Renal cortical epithelial cell (primary cell): ENCODE data around the gene DENND4B. TPM values are rescaled to one million over a fixed set of nuclear protein-coding genes. Genes with fewer than 3 reads are reported as not detected.

Experiments
- DNase-seq: peaks from one replicate; pipeline ENCODE4 v3.0.0-alpha.2; 2011; ENCODE audit warnings: low read depth
- total RNA-seq: library from RNA; depleted of rRNA; stranded (reverse); fragments of >200 nt; gene quantifications from 2 replicates; pipeline ENCODE4 v1.2.3, GENCODE V29; 2014

The DENND4B gene
- total RNA-seq, 1 donor from 2014 or later = 21.5 TPM

DNA sequence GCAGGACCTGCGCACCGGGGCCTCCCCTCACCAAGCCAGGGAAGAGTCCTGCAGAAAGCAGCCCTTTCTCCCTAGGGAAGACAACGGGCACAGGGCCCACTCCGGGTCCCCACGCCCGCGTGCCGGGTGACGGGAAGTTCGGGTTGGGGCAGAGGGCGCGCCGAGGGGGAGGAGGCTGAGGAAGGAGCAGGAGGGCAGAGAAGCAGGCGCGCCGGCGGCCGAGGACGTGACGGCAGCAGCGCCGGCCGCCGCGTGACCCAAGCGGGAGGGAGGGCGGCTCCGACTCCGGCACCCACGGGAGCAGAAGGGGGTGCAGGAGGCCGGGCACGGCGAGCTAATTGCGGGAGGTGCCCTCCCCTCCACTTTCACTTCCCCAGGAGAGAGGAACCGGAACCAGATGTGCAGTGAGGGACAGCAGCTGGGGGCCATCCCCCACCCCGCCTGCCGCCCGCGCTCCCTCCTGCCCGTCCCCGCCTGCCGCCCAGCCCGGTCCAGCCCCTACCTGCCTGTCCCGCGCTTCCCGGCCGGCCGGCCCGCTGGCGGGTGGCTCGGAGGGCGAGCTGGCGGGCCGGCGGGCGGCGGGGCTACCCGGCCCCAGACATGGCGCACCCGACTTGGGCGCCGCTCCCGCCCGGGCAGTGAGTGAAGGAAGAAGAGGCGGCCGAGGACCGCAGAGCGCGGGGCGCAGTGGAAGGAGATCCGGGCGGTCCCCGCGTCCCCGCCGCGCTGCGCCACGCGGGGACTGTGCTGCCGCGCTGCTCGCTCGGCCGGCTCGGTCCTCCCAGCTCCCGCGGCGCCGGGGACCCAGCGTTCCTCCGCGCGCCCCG is 510 bp downstream of the DENND4B start:
- DNase-seq = peak; percentile 20

- peak; percentile 30 for DNase-seq
Observed at GRCh38 chr1:153945131-153945794, 1.3 kb downstream of the DENND4B start.

DNA sequence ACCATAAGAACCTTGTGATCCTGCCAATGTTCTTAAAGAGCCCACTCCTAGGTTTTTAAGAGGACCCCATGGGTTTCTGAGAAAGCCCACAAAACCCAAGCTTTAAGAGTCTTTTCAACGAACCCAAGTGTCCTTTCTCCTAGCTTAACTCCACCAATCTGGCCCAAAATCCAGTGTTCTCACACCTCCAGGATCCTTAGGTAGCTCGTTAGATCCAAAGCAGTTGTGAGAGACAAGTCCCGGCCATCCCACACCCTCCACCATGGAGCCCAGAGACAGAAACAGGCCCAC is 1.7 kb downstream of the DENND4B start:
- DNase-seq = no peak

DNA sequence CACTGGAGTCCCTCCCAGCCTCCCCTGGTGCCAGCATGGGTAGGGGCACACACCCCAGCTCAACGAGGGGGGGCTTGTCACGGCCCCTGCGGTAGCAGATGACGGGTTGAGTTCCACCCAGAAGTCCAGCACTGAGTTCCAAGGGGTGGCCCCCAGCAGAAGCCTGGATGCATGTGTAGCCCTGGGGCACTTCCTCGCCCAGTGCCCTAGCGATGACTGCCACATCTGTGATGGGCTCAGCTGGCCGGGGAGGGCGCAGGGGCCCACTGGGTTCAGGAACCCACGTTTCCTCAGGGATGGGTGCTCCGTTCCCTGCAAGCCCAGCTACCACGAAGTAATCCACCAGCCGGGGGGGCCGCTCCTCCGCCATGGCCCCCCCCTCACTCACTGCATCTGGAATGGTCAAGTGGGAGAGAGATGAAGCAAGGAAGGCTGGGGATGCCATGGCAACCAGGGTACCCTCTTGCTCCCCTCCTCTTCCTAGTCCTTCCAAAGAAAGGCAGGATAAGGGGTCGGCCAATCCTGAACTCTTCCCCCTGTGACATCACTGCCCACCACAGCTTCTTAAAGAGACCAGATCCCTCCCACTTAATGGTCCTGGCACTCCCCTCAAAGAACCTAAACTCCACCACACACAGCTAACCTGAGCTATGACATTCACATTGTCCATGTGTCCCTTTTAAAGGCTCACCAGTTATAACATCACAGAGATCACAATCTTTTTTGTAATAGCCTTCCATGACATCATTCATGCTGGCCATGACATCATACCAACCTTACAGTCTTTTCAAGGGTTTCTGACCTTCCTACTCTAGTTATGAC is 2.3 kb downstream of the DENND4B start:
- no peak for DNase-seq

DNA sequence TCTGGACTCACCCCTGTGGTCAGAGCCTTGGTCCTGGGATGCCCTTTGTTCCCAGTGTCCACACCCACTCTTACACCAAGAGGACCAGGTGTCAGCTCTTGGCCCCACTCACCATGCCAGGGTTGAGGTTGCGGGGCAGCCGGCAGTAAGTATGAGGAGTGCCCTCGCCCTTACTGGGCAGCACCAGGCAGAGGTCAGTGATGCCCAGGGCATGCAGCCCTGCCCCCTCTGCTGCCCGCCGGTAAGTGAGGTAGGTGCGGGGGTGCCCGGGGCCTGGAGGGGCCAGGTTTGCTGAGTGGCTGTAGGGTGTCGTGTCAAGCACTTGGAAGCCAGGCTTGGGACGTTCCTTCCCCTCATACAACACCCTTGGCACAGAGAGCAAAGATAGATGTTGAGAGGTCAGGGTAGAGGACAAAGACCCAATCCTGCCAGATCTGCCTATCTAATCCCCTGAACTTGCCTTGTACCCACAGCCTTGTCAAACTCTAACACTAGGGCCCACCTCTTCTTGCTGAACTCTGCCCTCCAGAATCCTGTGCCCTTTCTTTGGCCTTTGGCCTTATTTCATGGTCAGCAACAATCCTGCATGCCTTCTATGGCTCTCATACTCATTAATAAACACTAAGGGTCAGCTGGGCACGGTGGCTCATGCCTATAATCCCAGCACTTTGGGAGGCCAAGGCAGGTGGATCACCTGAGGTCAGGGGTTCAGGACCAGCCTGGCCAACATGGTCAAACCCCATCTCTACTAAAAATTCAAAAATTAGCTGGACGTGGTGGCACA is 3.6 kb downstream of the DENND4B start:
- DNase-seq = no peak

- no peak for DNase-seq
Observed at GRCh38 chr1:153941826-153942725, 4.4 kb downstream of the DENND4B start.

DNA sequence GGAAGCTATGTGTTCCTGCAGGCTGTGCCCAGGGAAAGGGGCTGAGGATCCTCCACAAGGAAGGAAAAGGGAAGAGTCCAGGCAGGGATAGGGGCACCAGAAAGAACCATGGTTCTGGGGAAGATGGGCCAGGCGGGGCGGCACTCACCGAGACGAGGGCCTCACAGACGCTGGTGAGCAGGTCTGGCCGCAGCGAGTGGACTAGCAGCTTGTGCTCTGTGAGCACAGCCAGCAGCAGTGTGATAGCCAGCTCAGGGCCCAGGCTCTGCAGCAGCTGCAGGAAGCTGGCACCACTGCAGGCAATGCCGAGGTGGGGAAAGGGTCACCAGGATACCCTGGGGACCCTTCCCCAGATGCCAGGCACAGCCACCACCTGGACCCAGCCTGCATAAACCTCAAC is 5.8 kb downstream of the DENND4B start:
- DNase-seq = no peak

- DNase-seq = no peak
Observed at GRCh38 chr1:153939476-153939875, 7.0 kb downstream of the DENND4B start.

DNA sequence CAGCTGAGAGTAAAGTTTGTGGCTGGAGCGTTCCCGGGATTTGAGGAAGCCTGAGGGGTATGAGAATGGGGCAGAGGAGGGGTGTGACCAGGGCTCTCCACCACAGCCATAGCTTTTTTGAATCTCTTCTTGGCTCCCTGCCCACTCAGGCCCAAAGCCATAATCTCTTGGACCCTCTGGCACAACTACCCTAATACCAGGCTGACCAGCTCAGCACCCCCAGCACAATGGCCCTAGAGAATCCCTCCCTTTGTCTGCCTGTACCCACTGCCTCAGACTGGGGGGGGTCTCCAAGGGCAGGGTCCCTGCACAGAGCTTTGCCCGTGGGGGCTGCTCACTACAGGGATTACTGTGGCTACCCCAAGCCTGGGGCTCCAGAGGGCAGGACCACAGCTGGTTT is 7.5 kb downstream of the DENND4B start:
- no peak for DNase-seq

DNA sequence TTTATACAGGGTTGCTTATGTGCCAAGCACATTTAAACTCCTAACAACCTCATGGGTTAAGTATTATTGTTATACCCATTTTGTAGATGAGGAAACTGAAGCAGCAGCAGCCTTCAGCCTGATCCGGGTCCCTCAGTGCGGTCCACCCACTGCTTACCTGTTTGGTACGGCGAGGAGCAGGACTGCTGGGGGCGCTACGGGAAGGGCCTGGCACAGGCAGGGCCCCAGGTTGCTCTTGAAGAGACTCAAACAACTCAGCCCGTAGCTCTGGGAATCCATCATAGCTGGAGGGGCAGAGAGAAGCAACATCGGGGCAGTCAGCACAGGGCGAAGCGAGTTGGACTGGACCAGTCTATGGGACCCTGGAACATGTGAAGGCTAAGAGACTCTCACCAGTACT is 9.2 kb downstream of the DENND4B start:
- no peak for DNase-seq

DNA sequence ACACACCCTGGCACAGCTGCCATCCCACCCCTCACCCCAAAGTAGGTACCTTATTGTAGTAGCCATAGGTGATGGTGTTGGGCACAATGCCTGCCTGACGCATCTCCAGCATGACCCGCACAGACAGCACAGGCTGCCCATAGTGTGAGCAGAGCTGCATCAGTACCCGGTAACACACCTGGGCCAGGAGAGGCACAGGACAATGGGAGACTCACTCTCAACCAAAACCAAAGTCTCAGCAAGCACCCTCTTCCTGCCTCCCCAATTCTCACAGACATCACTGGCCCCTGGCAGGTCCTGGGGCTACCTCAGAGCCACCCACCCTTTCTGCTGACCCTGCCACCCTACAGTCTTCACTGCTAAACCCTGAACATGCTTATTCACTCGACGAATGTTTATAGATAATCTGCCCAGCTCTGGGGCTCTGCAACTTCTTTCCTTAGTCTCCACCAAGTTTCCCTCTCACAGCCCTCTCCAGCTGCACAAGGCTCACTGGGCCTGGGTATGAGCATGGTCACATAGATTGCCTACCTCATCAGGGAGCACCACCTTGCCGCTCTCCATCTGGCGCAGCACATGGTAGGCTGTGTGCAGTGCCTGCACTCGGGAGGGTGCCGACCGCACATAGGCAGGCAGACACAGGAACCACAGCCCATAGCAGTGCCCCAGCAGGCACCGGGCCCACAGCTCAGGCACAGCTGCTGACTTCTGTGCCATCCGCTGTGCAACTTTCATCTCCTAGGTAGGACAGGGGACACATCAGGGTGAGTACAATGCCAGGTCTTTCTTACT is 10.3 kb downstream of the DENND4B start:
- no peak for DNase-seq

GRCh38 chr1:153934746-153935145 is 11.8 kb downstream of the DENND4B start:
- DNase-seq = no peak

DNA sequence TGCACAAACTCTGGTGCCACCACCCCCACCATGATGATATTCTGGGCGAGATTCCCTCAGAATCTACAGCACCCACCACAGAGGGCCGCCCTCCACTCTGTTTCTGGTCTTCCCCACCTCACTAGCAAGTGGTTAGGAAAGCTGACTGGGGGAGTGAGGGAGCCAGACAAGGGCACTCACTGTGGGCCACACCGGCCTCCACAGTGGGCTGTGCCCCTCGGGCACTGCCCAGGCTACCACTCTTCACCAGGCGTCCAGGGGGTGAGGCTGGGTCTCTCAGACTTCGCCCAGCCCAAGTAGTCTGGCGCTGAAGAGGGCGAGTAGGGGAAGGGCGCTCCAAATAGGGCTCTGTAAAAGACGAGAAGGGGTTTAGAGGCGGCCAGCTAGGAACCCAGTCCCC is 12.6 kb downstream of the DENND4B start:
- no peak for DNase-seq

DNA sequence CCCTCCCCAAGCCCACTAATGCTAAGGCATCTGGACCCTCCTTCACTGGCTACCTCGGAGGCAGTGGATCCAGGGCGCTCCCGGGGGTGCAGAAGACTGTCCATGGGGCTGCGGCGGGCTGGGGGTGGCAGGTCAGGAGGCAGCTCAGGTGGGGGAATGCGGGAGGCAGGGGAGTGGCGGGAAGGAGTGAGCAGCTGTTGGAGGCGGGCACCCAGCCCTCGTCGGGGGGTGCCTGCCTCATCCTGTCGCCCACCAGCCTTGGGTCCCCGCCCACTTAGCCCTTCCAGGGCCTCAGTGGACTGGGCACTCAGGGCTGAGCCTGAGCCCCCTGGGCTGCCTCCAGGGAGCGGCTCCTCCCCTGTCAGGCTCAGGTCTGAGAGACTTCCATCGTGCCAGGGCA is 13.1 kb downstream of the DENND4B start:
- DNase-seq = no peak

DNA sequence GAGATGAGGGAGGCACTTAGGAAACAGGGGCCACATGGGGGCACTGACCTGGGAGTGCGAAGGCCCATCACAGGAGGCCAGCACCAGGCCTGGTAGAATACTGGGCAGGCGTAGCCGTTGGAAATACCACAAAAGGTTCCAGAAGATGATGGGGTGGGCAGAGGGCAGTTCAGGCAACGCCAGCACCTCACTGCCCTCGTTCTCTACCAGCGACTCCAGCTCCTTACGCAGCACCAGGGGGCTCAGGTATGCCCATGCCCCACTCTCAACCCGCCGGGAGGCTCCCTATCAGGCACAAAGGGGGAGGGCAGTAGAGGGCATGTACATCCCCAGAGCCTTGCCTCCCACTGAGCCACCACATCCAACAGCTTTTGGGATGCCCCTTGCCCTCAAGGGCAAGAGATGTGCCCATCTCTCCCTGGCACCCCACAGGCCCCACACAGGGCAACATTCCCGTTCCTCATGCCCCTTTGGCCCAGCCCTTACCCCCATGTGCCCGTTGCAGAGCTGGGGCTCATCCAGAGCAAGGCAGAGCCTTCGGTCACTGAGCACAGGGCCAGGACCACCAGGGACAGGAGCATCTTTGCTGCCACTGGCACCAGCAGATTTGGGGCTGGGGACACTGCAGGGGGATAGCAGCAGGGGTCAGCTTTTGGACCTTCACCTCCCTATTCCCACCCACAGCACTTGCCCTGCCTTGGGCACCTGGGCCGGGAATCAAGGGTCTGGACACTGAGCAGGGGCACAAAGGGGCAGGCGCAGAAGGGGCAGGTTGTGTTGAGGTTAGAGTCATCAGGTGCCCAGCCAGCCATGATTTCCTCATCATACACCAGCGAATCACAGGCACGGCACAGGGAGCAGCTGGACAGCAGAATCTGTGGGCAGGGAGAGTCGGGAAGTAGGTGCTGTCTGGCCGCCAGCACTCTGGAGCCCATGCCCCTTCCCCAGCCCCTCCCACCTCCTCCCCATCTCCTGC is 14.1 kb downstream of the DENND4B start:
- DNase-seq = no peak

GRCh38 chr1:153929981-153930948 is 16.3 kb downstream of the DENND4B start:
- no peak for DNase-seq

- no peak for DNase-seq
Observed at GRCh38 chr1:153929426-153929825, 17.1 kb downstream of the DENND4B start.
